Gastroesophageal sphincter (tissue), 4 donors: ENCODE results near the gene CFD. TPM values are rescaled to one million over a fixed set of nuclear protein-coding genes. Genes with fewer than 3 reads are reported as not detected.
A peak's percentile ranks its signal among the peaks of the same experiment; 100 is the strongest.

Experiments used
- ATAC-seq: fragments of 150-250 bp; one replicate; pipeline ENCODE4 v1.9.1; 2016; ENCODE audit warnings: mild to moderate bottlenecking, moderate library complexity
- H3K27ac ChIP-seq, 4 donors: fragments of 200-600 bp; sonication (generic) in 3 of 4; 1 replicate in 3 of 4; 2 replicates in 1 of 4; pipeline ENCODE4 v1.5.1; 2016 to 2019
- H3K27me3 ChIP-seq: fragments of 200-600 bp; sonication (generic); one replicate; pipeline ENCODE4 v1.5.1; 2019
- H3K36me3 ChIP-seq, 2 donors: fragments of 200-600 bp; sonication (generic); one replicate each; pipeline ENCODE4 v1.5.1; 2019; ENCODE audit warnings: control low read depth in 1 of 2
- H3K4me1 ChIP-seq, 3 donors: fragments of 200-600 bp; sonication (generic); 1 replicate in 2 of 3; 2 replicates in 1 of 3; pipeline ENCODE4 v1.5.1; 2016 to 2019; ENCODE audit warnings: control low read depth in 2 of 3
- H3K4me3 ChIP-seq, 2 donors: fragments of 200-600 bp; sonication (generic); one replicate each; pipeline ENCODE4 v1.5.1; 2019; ENCODE audit warnings: mild to moderate bottlenecking in 1 of 2, moderate library complexity in 1 of 2
- H3K9me3 ChIP-seq, 3 donors: fragments of 200-600 bp; sonication (generic); one replicate each; pipeline ENCODE4 v1.5.1; 2017 to 2019; ENCODE audit warnings: control low read depth in 2 of 3
- CTCF ChIP-seq, 4 experiments: fragments of 200-600 bp in 2 of 4; fragments of 450-650 bp in 2 of 4; sonication (generic) in 1 of 4; IDR thresholded peaks; one replicate each; pipeline ENCODE4 v1.5.1; 2017 to 2019; ENCODE audit warnings: antibody characterized with exemption in 4 of 4, mild to moderate bottlenecking in 2 of 4, moderate library complexity in 2 of 4
- EP300 ChIP-seq: sonication (generic); formaldehyde crosslinking; IDR thresholded peaks from one replicate; pipeline ENCODE4 v1.6.1; 2017; ENCODE audit warnings: antibody characterized with exemption, mild to moderate bottlenecking
- POLR2A ChIP-seq, 2 donors: fragments of 450-650 bp; IDR thresholded peaks; one replicate each; pipeline ENCODE4 v1.6.1; 2017; ENCODE audit warnings: antibody characterized with exemption in 2 of 2, mild to moderate bottlenecking in 2 of 2, moderate library complexity in 1 of 2
- POLR2AphosphoS5 ChIP-seq: sonication (generic); formaldehyde crosslinking; IDR thresholded peaks from one replicate; pipeline ENCODE4 v1.6.1; 2017; ENCODE audit warnings: antibody characterized with exemption
- WGBS, 2 donors: methylation state at CpG; one replicate each; pipeline ENCODE4 v1.1.5; 2018; ENCODE audit warnings: low coverage in 1 of 2; 5-methylcytosine and 5-hydroxymethylcytosine counted together
- total RNA-seq, 4 donors: library from RNA; depleted of rRNA; stranded (reverse); fragments of >200 nt; gene quantifications; one replicate each; pipeline ENCODE4 v1.1.0, GENCODE V29; 2016

The CFD gene
- total RNA-seq = 1,000 to 10,000 TPM in 1 of 4 donors, 100 to 1,000 TPM in 3; 229 to 1,118 (median 654) TPM

GRCh38 chr19:858868-859843, at the start of gene CFD:
Gene CFD (plus strand): TSS chr19:859664. CDS start chr19:859690, 26 bp downstream.
- WGBS, 2 donors = 0 to 20% methylated on average over 1 of the region's 24 CpGs
- Histone ChIP-seq H3K27me3 (peaks cover 82% of the 10 kb centered on the region), H3K4me3 (peak within 1 kb of the TSS; percentile 10 to 51), H3K4me1 (peaks cover 0 to 54% (median 7%) of the 10 kb centered on the region in 3 donors), H3K27ac (peak within 1 kb of the TSS in 3 of 4 donors; percentile 62 to 76 (median 68)), H3K9me3 (no peaks in the 10 kb centered on the region), H3K36me3 (no peaks in the 10 kb centered on the region)
- ATAC-seq = peak; percentile 63
- peak; percentile 37 for TF ChIP-seq POLR2AphosphoS5
- TF ChIP-seq EP300 = no peak
- peak; percentile 79 to 87 for TF ChIP-seq POLR2A (IDR thresholded peaks at IDR 0.05)

- Histone ChIP-seq H3K4me1 (peaks cover 0 to 17% (median 0%) of the 10 kb centered on the region in 3 donors), H3K36me3 (peaks cover 4 to 84% of the 10 kb centered on the region in 2 donors), H3K4me3 (no peak overlapping the region), H3K9me3 (no peaks in the 10 kb centered on the region), H3K27ac (no peak overlapping the region), H3K27me3 (no peaks in the 10 kb centered on the region)
- WGBS, 2 donors = 82 to 83% methylated on average over 8 to 10 of the region's 30 CpGs
- TF ChIP-seq POLR2A (IDR thresholded peaks at IDR 0.05) = no peak
- no peak for TF ChIP-seq POLR2AphosphoS5
- TF ChIP-seq EP300 = no peak
- no peak for TF ChIP-seq CTCF (IDR thresholded peaks at IDR 0.05)
- ATAC-seq = no peak
These were observed 49.2 kb upstream of the CFD start for GRCh38 chr19:810077-810855.

- 72% methylated on average over 16 of the region's 25 CpGs; no CpG with 5 or more reads in 1 of the 2 donors for WGBS, 2 donors
- no peak for ATAC-seq
- TF ChIP-seq CTCF (IDR thresholded peaks at IDR 0.05) (no peak), EP300 (no peak), POLR2A (IDR thresholded peaks at IDR 0.05) (no peak), POLR2AphosphoS5 (no peak)
These were observed 48.5 kb upstream of the CFD start for GRCh38 chr19:810883-811489.

GRCh38 chr19:811506-812048, 47.9 kb upstream of the CFD start:
- Histone ChIP-seq H3K9me3 (no peaks in the 10 kb centered on the region), H3K27me3 (no peaks in the 10 kb centered on the region), H3K27ac (no peak overlapping the region), H3K36me3 (peaks cover 4 to 71% of the 10 kb centered on the region in 2 donors), H3K4me3 (no peak overlapping the region), H3K4me1 (peaks cover 0 to 7% (median 0%) of the 10 kb centered on the region in 3 donors)
- 80 to 89% methylated on average over 1 to 14 of the region's 20 CpGs for WGBS, 2 donors
- TF ChIP-seq POLR2AphosphoS5 (no peak), POLR2A (IDR thresholded peaks at IDR 0.05) (no peak), EP300 (no peak), CTCF (IDR thresholded peaks at IDR 0.05) (no peak)
- no peak for ATAC-seq

More at GRCh38 chr19:810883-811489, 48.5 kb upstream of the CFD start:
- Histone ChIP-seq H3K9me3 (no peaks in the 10 kb centered on the region), H3K4me1 (peaks cover 0 to 11% (median 0%) of the 10 kb centered on the region in 3 donors), H3K27ac (no peak overlapping the region), H3K27me3 (no peaks in the 10 kb centered on the region), H3K36me3 (peaks cover 4 to 77% of the 10 kb centered on the region in 2 donors), H3K4me3 (no peak overlapping the region)
